NCI-H1930 (cell line): ENCODE measurements around the gene DEGS2.
"Not testable (repeated sequence)": the region's sequence is repeated elsewhere in the genome, so short reads cannot be mapped to it uniquely, and the experiment has no call there.

Source experiments
- DNase-seq, 2 experiments: peaks; one replicate each; lab custom pipeline; 2025; lab: John Stamatoyannopoulos, UW

DEGS2 gene

DNA sequence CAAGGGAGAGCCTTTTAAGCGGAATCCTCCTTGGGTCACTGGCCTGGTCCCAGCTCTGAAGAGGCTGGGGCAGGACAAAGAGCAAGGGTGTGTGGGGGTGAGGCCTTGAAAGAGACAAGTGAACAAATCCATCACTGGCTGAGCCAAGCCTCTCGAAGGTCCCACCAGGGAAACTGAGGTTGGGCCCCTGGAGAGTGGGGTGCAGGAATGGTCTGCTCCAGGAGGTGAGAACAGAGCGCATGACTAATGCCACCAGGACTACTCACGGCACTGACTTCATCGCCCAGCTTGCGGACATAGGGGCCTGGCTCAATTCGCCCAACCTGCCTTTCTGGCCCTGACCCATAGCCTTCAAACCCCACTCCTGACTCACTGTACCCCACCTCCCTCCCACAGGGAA, 19.2 kb upstream of the DEGS2 start:
- DNase-seq, result no peak

DNA sequence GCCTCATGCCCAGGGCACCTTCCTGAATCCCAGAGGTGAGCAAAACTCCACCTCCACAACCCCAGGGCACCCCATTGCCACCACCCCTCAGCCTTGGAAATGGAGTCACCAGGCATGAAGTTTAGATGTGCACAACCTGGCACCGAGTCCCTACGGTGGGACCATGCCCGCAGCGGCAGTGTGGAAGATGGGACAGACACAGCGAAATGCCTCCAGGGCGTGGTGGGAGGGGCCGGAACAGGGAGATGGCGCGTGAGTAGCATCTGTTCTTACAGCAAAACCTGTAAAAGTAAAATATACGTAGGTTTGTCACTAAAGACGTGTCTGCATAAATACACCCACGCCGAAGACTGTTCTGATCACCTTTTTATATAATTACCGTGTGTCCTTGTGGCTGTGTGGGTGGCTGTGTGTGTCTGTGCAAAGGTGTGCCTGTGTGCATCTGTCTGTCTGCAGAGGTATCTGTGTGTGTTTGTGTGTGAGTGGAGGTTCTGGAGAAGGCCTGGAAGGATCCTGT, 17.4 kb upstream of the DEGS2 start:
- DNase-seq, result no peak

DNA sequence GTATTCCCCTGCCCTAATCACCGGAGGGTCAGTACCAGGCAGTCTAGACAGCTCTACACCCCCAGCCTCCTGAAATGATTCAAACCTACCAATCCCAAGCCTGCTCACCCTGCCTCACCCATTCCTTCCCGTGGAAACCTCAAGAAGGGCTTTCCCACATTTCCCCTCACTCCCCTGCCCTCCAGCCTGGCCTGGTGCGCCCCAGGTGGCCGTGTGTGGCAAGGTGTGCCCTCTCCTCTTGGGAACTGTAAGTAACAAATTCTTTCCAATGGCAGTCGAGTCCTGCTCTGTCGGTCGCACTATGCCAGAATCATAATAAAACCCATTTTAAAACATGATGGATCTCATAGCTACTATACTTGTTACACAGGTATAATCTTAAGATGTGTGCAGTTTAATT, 13.9 kb upstream of the DEGS2 start:
- no peak for DNase-seq

DNA sequence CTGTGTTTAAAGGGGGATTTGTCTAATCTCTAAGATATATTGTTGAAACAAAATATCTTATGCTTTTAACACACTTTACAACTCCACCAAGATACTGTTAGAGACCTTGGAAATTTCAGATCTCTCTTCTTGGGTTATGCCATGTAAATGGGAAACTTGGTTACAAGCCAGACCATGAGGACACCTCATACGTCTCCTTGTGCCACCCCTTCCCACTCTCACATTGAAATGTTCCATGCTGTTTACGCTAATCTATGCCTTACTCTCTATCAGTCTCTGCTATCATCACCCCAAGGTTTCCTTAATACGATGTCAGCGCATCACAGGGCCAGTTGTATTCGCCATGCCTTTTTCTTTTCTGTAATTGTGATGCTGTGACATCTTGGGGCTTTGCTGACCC, 13.4 kb upstream of the DEGS2 start:
- no peak for DNase-seq

DNA sequence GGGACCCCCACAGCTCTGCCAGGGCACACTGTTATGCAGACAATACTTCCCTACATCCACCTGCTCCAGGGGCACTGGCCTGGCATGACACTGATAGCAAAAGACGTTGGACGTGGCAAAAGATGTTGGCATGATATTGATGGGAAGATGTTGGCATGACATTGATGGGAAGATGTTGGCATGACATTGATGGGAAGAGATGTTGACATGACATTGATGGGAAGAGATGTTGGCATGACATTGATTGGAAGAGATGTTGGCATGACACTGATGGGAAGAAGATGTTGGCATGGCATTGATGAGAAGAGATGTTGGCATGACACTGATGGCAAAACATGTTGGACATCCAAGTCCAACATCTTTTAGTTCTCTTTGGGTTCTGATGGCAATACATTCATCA, 11.4 kb upstream of the DEGS2 start:
- DNase-seq, result no peak

DNA sequence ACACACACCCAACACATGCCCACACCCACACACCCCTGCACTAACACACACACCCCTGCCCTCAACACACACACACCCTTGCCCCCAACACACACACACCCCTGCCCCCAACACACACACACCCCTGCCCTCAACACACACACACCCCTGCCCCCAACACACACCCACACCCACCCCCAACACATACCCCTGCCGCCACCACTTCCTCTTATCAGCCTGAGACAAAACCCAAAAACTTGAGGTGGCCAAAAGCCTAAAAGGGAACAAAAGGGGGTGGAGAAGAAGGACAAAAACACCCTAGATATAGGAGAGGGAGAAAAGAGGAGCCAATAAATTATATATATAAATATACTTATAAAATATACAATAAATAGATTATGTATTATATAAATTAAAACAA, 9.1 kb upstream of the DEGS2 start:
- no peak for DNase-seq

DNA sequence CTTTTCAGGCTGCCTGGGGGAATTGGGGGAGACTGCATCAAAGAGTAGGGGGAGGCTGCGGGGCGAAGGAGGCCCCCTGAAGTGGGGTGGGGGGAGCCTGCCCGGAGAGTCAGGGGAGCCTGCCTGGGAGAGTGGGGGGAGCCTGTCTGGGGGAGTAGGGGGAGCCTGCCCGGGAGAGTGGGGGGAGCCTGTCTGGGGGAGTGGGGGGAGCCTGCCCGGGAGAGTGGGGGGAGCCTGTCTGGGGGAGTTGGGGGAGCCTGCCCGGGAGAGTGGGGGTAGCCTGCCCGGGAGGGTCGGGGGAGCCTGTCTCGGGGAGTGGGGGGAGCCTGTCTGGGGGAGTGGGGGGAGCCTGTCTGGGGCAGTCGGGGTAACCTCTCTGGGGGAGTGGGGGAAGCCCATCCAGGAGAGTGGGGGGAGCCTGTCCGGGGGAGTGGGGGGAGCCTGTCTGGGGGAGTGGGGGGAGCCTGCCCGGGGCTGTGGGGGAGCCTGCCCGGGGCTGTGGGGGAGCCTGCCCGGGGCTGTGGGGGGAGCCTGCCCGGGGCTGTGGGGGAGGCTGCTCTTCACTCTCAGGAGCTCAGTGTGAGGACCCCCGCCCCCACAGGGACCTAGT, 6.5 kb upstream of the DEGS2 start:
- DNase-seq, result no peak

DNA sequence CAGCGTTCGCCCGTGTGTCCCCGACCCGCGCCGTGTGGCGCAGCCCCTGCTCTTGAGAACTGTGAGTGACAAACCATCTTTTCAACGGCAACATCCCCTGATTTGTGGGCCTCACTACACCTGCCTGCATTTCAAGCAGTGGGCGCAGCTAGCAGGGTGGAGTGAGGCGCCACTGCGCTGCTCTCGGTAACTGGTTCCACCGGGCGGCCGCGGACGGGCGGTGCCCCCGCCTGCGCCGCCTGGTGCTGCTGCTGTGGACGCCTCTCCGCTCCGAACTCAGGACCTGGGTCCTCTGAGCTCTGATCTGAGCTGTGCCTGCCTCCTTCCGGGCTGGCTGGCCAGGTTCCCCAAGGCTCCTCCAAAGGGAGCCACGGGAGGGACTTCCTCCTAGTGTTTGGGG, 5.9 kb upstream of the DEGS2 start:
- no peak for DNase-seq

DNA sequence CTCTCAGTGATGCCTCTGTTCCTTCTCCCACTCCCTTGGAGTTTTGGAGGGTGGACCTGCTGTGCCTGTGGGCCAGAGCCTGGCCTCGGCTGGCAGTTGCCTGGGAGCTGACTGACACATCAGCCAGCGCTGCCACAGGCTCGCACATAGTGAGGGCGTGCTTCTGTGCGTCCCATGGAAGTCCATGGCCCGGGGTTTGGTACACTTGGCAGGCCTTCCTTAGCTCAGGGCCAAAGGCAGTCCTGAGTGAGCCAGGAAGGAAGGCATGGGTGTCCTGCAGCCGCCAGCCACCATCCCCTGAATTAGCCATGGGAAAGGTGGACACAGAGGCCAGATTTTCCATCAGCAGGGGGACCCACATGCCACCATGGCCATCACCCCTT, 1.1 kb upstream of the DEGS2 start:
- DNase-seq, result no peak

DNA sequence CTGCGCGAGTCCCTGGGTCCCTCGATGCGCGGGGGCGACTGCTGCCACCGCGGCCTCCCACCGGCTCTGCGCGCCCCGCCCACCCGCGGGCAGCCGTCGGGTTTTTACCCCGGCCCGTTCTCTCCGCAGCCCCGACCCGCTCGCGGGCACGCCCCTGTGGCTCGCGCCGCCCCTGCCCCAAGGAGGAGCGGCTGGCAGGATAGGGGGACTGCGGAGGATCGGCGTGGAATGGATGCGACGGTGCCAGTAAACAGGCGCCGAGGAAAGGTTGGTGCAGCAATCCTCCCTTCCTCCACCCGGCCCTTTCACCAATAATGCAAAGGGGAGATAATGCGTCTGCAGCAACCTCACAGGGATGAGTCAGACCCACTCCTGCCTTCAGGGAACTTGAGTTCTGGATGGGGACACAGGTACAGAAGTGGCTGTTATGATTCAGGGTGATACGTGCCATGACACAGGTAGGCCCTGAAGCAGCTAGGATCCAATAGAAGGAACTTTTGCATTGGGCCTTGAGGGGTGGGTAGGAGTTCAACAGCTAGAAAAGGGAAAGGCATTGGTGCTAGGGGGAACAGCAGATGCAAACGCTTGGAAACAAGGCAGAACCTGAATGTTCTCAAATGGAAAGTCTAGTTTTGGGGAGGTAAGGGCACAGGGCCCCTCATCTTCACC, 554 bp upstream of the DEGS2 start:
- DNase-seq, result no peak

DNA sequence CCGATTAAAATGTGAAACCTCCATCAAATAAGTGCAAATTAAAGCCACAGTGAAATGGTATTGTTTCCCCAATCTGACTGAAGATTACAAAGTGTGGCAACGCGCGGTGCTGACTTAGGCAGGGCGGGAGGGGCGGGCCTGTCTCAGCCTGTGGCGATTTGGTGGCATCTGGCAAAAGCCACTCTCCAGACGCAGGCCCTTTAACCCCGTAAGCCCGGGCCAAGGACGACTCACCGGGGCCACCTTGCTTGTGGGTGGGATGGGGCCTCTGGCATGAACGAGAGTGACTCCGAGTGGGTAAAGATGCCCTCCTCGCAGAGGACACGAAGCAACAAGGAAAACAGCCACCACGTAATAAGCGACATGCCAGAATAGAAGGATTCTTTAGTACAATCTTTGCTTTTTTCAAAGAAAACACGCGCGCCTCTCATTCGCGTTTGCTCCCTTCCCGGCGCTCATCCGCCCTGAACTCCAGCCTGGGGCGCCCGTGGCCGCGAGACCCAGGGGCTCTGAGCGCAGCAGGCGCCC, 815 bp downstream of the DEGS2 start:
- DNase-seq, result no peak

DNA sequence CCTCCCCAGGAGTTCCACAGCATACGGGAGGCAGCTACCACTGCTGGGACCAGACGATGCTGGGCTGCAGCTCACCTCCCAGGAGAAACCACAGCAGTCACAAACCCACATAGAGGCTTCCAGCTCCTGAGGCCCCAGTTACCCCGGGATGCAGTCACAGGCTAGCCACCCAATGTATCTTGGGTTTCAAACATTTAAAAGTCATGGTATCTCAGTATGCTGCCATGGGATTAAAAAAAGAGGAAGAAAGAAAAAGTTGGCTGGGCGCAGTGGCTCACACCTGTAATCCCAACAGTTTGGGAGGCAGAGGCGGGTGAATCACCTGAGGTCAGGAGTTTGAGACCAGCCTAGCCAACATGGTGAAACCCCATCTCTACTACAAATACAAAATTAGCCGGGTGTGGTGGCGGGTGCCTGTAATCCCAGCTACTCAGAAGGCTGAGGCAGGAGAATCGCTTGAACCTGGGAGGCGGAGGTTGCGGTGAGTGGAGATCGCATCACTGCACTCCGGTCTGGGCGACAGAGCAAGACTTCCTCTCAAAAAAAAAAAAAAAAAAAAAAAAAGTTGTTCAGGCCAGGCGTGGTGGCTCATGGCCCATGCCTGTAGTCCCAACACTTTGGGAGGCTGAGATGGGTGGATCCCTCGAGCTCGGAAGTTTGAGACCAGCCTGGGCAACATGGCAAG, 1.8 kb downstream of the DEGS2 start:
- DNase-seq, result not testable (repeated sequence)

DNA sequence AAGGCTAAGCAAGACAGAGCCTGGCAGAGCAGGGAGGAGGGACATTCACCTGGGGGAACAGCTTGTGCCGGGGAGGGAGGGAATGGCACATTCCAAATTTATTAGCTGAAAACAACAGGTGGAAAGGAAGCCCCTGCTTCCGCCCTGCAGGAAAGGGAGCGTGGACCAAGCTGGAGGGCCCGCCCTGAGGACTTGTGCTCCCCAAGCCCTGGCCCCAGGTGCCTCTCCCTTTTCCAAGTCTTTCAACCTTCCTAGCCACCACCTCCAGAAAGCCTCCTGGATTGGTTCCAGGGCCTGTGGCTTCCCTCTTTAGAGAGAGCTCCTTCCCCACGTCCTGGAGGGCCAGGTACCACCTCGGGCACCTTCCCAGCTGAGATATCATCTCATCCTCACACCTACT, 2.7 kb downstream of the DEGS2 start:
- DNase-seq, result no peak

DNA sequence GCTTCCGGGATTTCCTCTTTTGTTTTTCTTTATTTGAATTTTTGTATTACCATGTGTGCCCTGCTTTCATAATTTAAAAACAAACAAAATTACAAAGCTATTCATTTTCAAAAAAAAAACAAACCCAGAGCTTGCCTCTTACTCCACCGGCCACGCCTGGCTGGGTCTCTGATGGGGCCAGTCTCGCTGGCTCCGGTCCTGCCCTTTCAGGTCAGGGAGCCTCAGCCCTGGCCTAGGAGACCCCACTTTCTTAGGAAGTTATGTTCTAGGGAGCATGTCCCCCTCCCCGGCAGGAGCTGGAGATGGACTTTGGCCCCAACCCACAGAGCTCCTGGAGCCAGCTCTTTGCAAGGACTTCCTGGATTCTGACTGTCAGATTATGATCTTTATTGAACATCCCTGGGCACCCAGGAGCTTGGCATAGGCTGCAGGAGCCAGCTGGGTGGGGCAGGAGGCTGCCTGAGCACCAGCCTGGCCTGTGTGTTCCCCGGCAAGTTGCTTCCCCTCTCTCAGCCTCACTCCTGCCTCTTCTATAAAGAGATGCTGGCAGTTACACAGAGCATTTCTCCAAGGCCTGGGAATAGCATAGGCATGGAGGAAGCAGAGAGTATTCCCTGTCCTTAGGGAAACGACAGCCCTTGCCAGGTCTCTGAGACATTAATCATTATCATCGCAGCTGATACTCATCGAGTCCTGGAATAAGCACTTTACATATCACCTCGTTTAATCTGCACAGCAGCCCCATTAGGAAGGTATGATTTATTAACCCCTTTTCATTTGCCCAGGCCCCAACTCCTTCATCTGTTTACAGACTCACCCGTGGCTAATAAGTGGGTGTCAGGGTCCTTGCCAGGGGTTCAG, 3.5 kb downstream of the DEGS2 start:
- DNase-seq, result no peak

DNA sequence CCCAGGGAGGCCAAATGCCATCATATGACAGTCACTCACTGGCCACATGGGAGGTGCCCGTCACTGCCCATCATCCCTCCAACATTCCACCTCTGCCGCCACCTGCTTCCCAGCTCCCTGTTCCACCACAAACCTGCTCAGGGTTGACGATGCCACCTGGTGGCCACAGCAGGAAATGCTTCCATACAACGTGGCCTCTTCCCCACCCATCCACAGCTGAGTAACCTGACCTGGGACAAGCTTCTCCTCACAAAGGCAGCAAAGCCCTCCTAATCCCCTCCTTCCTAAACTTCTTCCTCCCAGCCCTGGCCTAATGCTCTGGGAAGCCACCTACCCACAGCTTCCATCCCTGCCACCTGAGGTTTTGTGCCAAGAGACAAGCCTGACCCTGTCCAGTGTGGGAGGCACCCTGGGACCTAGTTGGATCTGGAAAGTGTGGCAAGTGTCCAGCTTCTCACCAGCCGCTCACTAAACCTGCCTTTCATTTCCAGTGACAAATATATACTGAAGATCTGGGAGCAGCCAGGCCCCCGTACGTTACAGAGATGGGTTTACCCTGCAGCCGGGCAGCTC, 4.3 kb downstream of the DEGS2 start:
- peak; percentile 17 to 21 for DNase-seq

DNA sequence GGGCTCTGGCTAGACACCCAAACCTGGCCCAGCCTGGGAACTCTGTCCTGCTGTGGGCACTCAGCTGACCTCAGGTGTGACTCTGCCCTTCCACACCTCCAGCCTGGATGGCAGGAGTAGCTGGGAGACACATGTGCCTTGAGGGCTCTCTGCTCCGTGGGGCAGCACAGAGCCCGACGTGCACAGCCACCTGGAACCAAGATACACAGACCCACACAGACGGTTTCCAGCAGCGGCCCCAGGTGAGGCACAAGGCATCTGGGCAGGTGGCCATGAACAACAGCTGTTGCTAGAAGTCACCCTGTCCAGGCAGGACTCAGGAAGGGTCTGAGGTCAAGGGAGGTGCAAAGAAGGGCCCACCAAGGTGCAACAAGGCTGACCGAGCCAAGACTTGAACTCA, 5.9 kb downstream of the DEGS2 start:
- DNase-seq, result no peak

DNA sequence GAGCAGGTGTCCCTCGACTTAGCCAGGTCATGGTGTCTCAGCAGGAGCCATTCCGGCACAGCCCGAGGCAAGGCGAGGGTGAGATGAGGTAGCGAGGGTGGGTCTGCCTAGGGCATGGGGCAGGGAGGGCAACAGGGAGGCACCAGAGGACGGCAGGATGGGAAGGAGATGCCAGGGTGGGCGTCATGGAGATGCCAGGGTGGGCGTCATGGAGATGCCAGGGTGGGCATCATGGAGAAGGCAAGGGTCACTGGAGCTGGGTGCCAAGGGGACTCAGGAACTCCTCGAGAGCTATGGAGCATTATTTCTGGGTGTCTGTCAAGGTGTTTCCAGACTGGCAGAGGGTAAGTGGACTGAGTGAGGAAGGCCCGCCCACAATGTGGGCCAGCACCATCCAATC, 7.4 kb downstream of the DEGS2 start:
- DNase-seq, result no peak

DNA sequence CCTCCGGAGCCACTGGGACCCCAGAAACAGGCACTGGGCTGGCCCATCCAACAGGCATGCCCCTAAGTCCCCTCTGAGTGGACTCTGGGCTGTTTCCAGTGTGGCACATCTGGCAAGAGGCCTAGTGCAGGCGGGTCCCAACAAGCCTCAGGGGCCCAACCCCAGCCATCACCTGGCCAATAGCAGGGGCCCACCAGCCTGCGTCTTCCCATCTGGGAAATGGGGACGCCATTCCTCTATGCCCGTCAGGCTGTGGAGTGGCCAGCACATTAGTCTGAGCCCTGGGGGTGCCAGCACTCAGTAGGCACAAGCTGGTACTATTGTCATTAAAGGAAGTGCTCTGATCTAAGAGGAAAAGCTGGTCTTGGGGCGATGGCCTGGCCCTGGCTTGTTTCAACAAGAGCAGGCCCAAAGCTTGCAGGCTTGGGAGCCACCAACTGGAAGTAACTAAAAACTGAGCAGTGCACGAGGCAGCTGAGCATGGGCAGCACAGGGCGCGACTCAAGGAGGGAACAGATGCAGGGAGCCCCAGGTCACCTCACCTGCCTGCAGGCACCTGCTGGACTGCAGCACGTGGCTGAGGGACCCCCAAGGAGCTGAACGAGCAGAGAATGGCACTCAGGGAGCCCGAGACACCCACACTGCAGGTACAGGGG, 8.4 kb downstream of the DEGS2 start:
- DNase-seq, result no peak

DNA sequence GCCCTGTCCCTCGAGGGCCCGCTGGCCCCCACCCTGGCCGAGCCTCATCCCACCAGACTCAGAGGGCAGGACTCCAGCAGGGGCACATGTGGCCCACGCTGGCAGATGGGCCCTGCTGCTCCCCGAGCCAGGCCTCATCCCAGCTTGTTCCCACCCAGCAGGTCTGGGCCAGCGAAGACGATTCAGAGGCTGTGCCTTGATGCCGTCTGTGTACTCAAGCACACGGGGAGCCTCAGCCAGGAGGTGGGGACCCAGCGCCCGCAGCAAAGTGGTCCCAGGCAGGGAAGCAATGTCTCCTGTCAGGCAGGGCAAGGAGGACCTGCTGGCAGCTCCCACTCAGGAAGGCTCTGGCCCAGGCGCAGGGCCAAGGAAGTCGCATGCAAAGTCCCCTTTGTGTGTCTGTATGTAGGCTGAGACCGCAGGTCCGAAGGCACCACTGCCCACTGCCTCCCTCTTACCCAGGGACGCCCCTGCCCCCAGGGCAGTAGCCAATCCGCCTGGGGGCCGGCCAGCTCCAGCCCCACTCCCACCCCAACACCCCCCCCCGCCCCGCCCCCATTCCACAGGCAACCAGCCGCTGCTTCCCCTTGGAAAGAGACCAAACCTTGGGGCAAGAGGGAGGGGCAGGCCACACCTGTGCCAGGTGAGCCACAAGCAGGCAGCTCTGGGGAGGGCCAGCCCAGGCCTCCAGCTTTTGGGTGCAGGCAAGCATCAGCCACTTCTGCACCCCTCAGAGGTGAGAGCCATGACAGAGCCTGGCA, 9.4 kb downstream of the DEGS2 start:
- no peak for DNase-seq
